Measurements from ENCODE around the gene P2RX1.
"Not testable (repeated sequence)": the region's sequence is repeated elsewhere in the genome, so short reads cannot be mapped to it uniquely, and the experiment has no call there.

The P2RX1 gene

GRCh38 chr17:3885271-3885670 lies 31.0 kb downstream of the P2RX1 start:
- DNase-seq, result no peak

DNA sequence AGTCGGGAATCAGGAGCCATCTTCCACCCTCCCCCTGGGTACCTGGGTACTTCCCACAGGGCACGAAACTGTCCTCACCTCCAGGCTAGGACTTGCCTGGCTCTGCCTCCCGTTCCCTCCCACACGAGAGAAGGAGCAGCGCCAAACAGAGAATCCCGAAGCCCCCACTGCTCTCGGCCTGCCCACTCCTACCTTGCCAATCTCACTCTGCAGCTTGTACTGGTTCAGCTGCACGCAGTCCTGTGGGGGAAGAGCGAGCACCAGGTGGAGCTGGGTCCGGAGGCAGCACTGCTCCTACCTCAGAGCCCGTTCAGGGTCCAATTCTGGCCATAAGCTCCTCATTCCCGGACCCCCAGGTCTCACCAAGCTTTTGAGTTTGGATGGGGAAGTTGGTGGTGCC lies 32.1 kb downstream of the P2RX1 start:
- DNase-seq, result no peak

GRCh38 chr17:3882276-3882675 lies 34.0 kb downstream of the P2RX1 start:
- no peak for DNase-seq

- DNase-seq, result no peak
Observed at GRCh38 chr17:3880983-3881382, 35.3 kb downstream of the P2RX1 start.

DNA sequence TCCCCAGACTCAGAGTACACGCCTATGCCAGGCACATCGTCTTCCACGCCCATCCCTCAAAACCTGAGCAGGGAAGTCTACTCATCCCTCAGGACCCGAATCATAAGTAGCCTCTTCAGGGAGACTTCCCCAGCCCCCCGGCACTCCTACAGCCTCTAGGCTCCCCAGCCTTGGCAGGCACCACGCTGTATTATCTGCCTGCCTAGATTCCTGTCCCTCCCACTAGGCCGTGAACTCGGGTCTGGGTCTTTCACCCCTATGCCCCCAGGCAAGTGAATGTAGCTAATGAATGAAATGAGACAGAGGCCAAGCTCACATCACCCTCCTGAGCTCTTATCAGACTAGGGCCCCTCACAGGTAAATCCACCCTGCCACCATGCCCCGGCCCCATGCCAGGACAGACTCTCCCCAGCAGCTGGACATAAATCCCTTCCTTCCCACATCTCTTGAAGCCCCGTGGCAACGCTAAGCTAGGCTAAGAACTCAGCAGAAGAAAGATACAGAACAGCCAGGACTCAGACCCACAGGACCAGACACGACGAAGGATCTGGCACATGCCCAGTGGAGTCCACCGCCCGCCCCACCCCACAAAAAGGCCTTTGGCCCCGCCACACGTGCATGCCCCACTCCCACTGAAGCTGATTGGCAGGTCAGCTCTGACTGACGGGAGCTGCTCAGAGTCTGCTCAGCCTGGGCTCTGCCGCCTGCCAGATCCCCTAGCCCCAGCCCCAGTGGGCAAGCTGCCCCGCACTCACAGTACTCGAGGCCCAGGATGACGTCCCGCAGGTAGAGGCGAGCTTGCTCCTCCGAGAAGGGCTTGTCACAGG lies 36.5 kb downstream of the P2RX1 start:
- no peak for DNase-seq

- no peak for DNase-seq
Observed at GRCh38 chr17:3879186-3879585, 37.1 kb downstream of the P2RX1 start.

- DNase-seq, result no peak
Observed at GRCh38 chr17:3877220-3877619, 39.0 kb downstream of the P2RX1 start.

GRCh38 chr17:3875317-3875716 lies 40.9 kb downstream of the P2RX1 start:
- no peak for DNase-seq

- DNase-seq, result no peak
Observed at GRCh38 chr17:3873862-3874261, 42.4 kb downstream of the P2RX1 start.

DNA sequence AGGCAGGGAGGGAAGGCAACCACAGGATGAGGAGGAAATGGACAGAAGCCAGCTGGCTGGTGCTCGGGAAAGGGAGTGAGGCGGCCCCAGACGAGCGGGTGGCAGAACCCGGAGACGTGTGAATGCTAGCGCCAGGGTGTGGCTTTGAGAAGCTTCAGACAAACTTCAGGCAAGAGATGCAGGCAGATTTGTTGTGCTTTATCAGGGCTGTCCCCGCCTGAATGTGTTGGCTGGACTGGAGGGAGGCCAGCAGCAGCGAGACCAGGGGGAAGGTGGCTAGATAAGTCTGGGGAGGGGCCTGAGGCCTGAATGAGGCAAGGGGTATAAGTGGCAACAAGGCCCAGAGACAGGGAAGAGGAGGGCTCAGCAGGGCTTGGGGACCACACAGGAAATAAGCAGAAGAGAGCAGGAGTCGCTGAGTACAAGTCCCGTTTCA lies 45.4 kb downstream of the P2RX1 start:
- DNase-seq, result peak; percentile 25

DNA sequence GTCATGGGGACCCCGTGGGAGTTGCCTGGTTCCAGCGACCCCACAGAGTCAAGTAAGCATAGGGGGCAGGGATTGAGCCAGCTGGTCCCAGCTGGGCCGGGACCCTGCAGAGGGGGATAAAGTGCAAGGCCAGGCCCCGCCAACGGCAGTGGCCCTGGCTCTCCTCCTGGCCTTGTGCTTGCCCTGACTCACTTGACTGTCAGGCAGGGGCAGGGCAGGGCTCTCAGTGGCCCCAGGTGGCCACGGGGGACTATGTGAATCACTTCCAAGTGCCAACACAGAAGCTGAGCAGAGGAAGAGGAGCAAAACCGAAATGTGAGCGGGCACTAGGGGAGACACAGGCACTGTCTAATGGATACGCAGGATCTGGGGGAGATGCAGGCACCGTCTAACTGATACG lies 48.7 kb downstream of the P2RX1 start:
- no peak for DNase-seq

DNA sequence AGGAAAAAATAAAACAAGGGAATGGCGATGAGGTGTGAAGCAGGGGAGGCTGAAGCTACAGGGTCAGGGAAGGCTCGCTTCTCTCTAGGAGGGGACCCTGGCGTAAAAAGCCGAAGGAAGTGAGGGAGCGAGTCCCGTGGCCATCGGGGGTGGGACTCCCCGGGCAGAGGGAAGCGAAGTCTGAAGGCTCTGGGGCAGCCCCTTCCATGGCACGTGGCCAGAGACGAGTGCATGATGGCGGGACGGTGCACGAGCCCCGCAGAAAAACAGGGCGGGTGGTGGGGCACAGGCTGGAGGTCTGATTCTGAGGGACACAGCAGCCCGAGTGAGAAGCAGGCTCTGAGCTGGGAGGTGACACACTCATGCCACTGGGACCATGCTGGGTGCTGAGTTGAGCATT lies 49.2 kb downstream of the P2RX1 start:
- DNase-seq, result no peak

- no peak for DNase-seq
Observed at GRCh38 chr17:3866276-3866675, 50.0 kb downstream of the P2RX1 start.

DNA sequence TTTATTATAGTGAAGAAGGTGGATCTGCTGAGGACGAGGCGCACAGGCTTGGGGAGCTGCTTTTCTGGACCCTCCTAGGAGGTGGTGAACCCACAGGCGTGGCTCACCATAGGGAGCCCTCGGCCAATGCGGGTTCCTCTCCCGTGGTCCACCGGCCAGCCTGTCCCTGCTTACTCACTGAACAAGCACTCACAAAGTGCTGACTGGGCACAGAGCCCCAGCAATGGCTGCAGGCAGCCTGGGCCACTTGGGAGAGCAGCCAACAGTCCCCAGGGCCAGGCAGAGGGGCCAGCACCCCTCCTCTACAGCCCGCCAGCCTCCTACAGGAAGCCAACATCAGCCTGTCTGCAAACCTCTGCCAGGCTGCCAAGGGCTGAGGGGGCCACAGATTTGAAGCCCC lies 51.1 kb downstream of the P2RX1 start:
- no peak for DNase-seq

DNA sequence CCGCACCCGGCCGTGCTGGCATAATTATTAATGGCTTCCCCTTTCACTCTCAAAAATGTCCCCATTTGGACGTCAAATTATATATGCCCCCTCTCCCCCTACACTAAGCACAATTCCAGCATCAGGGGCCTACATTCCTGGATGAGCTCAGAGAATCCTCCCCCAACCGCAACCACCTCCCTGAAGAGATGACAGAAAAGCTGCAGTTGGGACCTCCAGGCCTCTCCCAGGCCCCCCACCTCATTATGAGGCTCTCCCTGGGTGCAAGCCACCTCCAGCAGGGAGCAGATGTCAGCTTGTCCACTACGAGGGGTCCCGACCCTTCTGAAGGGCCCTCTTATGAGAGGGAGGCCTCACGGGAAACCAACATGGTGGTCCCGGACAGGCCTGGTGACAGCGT lies 51.7 kb downstream of the P2RX1 start:
- DNase-seq, result no peak

GRCh38 chr17:3861761-3862681 lies 54.2 kb downstream of the P2RX1 start:
- no peak for DNase-seq

DNA sequence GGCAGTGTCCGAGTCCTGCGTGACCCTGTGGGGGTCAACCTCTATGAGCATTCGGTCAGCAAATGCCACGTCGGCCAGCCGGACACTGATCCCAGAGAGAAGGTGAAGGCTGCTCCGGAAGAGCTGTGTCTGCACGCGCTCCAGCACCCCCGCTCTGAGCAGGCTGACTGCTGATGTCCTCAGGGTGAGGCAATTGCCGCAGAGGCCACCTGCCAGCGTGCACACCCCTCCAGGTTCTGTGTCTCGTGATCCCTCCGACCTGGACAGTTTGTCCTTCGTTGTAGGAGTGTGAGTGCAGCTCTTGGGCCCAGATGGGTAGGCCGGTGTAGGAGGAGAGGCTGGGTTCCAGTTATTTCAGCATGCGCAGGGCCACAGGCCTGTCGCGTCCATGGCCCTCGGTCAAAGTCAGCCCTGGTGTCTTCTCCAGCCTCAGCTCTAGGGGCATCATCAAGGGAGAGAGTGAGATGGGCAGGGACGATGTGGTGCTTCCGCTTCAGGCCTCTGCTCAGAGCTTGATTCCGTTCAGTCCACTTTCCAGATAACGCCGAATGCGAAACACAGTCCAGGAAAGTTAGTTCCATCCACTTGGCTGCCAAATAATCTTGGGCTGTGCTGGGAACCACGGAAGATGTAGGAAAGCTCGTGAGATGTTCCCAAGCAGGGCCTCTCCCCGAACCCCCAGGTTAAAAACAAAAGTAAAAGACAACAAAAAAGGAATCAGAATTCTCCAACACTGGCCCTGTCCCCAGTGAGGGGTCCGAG lies 55.1 kb downstream of the P2RX1 start:
- DNase-seq, result no peak

- DNase-seq, result no peak
Observed at GRCh38 chr17:3859940-3860339, 56.3 kb downstream of the P2RX1 start.

DNA sequence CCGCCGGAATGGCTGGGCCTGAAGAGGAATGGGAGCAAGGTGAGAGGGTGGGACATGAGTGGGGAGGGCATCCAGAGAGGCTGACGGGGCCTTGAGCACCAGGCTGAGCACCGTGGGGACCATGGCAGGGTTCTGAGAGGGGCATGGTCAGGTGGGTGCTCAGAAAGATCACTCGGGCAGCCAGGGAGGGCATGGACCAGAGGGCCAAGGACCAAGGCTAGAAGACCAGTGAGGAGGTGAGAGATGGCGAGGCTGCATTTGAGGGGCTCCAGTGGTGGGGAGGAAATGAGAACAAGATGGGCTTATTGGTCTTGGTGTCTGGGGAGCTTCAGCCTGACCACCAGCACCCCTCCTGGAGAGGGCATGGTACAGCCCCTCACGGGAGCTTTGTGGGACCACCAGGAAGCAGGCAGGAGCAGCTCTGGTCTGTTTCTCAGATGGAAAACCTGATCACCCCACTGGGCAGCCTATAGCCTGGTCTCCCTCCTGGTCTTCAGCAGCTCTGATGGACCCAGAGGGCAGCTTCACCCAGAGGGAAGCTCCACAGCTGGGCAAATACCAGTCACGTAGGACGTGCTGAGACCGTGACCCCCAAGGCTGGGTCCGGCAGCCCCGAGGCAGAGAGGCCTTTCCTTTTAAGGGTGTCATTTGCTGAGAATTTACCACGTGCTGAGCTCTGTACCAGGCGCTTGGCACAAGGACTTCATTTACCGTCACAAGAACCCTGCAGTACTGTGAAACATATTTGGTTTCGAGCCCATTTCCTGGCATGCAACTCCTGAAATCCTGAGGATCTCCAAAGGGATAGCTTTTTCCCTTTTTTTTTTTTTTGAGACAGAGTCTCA lies 58.8 kb downstream of the P2RX1 start:
- no peak for DNase-seq

GRCh38 chr17:3854204-3854603 lies 62.1 kb downstream of the P2RX1 start:
- not testable (repeated sequence) for DNase-seq

GRCh38 chr17:3852561-3852960 lies 63.7 kb downstream of the P2RX1 start:
- no peak for DNase-seq

GRCh38 chr17:3851461-3852100 lies 64.7 kb downstream of the P2RX1 start:
- DNase-seq, result no peak
